ENCODE data around the gene ODAD2.

GRCh38 chr10:27899058-27899457, 99.8 kb downstream of the ODAD2 start:
- TF ChIP-seq, protein P1, sequence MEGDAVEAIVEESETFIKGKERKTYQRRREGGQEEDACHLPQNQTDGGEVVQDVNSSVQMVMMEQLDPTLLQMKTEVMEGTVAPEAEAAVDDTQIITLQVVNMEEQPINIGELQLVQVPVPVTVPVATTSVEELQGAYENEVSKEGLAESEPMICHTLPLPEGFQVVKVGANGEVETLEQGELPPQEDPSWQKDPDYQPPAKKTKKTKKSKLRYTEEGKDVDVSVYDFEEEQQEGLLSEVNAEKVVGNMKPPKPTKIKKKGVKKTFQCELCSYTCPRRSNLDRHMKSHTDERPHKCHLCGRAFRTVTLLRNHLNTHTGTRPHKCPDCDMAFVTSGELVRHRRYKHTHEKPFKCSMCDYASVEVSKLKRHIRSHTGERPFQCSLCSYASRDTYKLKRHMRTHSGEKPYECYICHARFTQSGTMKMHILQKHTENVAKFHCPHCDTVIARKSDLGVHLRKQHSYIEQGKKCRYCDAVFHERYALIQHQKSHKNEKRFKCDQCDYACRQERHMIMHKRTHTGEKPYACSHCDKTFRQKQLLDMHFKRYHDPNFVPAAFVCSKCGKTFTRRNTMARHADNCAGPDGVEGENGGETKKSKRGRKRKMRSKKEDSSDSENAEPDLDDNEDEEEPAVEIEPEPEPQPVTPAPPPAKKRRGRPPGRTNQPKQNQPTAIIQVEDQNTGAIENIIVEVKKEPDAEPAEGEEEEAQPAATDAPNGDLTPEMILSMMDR (IDR thresholded peaks at IDR 0.05), result no peak
- no peak for TF ChIP-seq POLR2A (IDR thresholded peaks at IDR 0.05)
